HG02678 (cell line): ENCODE measurements around the gene SMIM13.

ENCODE experiments used
- ATAC-seq: cut with Tn5 transposase; IDR thresholded peaks from one replicate; pipeline ENCODE4 v1.9.1; 2021; ENCODE audit warnings: mild to moderate bottlenecking, moderate library complexity; ENCODE audit not compliant: unreplicated experiment

The SMIM13 gene

DNA sequence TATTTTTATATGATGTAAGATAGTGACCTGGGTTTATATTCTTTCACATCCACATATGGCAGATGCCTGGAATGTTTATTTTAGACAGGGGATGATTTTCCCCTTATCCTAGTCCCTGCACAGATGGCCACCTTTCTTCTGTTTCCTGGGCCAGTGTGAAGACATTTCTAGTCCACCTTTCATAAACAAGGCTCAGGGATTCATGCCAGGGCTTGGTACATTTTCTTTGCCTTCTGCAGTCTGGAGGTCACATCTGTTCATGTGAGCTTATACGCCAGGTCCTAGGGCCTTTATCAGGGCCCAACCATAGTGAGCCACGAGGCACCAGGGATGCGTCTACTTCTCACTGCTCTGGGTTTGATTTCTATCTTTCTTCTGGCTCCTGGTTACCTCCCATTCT is 55.9 kb downstream of the SMIM13 start:
- ATAC-seq: no peak

DNA sequence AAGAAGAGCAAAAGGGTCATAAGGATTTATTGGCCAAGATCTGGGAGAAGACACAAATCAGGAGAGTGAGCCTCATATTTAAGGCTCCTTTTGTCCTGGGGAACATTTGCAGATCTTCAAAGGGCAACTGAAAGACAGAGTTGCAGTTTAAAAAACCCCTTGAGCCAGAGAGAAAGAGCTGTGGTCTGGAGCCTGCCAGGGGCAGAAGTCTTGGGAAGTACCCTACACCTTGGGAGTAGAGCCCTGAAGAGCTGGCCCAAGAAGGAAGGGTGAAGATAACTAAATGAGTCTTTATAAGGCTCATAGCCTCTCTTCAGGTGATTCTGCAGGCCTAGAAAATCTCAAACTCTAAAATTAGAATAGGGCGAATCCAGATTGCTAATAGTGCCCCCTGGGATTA is 57.9 kb downstream of the SMIM13 start:
- no peak for ATAC-seq

DNA sequence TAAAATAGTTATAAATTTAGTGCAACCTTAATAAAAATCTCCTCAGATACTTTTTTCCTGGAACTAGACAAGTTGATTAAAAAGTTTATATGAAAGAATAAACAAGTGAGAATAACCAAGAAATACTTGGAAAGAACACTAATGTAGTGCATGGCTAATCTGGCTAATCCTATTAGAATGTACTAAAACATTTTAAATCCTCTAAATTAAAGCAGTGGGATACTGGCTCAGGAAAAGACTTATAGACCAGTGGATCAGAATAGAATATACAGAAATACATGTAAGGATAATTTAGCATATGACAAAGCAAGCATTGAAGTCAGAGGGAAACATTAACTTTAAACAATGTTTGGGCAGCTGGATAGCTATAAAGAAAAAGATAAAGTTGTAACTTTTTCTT is 58.9 kb downstream of the SMIM13 start:
- ATAC-seq: no peak

DNA sequence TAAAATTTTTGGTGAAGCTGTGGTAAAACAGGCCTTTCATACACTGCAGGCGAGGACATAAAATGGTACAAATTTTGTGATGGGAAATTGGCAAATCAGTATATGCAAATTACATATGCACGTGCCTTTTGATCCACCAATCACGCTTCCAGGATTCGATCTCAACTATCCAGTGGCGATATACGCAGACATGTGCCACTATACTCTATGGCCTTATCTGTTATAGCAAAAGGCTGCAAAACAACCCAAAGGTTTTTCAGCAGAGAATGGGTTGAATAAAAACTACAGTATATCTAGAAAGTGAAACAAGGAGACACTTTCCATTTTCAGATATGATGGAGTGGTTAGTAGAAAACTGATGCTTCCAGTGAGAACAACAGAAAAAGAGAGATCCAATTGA is 59.8 kb downstream of the SMIM13 start:
- ATAC-seq: no peak

DNA sequence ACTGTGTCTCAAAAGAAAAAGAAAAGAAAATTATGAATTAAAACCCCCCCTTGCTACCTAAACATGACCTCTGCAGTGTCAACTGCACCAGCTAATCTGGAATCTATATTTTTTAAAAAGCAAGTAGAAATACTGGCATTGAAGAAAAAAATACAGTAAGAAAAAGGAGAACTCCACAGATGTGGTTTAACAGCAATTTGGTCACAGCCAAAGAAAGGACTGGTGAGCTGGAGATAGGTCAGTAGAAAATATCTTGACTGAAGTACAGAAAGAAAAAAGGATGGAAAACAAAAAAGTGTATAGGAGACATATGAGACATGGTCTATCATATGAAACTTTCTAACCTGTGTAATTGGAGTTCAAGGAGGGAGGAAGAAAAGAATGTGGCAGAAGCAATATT is 62.0 kb downstream of the SMIM13 start:
- no peak for ATAC-seq

DNA sequence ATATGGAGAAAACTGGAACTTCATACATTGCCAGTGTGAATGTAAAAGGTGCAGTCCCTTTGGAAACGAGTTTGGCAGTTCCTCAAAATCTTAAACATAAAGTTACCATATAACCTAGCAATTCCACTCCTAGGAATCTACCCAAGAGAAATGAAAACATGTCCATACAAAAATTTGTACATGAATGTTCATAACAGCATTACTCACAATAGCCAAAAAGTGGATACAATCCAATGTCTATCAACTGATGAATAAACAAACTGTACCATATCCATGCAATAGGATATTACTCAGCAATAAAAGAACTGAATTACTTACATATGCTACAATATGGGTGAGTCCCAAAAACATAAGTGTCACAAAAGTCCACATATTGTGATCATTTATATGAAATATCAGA is 66.6 kb downstream of the SMIM13 start:
- ATAC-seq: no peak

DNA sequence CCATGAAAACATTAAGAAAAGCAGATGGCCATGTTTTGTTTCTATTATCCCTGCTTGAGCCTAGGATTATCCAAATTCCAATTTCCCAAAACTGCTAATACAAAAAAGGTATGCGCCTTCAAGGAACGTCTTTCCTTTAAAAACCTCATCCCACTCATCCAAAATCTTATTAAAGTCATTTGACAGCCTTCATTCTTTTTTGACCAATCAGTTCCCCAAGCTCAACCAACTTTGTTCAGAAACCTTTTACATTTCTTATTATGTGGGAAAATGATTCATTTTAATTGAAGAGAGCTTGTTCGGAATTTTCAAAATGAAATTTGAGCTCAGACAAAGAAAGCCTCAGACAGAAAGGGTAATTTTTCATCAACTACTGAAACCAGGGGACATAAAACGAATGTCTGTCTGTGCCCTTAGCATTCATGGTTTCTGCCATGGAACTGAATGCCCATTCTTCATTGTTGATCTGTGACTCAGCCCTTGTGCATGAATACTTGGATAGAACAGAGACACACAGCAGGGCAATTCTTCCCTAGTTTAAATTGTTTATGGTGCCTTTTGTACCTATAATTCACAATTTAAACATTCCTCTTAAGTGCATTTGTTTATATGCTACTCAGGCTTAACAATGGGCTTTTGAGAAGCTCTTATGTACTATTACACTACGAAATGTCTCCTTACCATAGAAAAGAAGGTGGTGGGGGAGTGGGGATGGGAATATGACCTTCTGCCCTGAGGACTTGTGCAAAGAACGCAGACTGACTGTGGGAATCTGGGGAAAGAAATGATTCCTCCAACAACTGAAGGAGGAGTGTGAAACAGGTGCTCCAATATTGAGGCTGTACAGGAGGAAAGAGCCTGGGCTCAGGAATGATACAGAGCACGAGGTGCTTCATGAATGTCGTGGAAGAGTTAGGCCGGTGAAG is 67.7 kb downstream of the SMIM13 start:
- ATAC-seq: no peak

DNA sequence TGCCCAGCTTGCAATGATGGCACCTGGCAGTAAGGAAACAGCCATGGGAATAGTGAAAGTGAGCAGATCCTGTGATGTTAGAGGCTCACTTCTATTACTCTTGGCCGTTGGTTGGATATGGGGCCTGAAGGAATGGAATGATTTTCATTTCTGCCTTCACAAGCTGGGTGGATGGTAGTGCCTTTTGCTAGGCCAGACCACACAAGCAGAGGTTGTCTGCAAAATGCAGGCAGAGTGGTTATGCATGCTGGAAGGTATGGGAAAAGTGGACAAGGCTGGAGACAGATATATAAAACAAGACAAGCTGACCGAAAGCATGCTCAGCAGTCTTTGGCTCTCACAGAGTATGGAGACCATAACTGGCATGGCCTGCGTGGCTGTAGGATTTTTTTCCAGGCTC is 68.6 kb downstream of the SMIM13 start:
- no peak for ATAC-seq

DNA sequence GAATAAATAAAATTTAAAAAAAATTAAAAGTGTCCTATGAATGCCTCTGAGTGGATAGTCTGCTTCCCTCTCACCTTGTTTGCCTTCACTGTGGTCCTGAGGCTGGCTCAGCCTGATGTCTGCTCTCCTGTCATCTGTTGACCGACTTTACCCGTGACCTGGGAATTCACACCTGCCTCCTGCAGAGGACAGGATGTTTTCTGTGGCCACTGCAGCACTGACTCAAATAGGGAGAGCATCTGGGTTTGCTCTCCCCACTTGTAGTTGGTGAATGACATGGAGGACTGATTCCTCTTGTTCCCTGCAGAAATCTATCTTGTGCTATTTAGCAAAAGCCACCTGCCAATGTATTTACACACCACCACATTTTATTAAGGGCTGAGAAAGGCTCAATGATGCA is 70.3 kb downstream of the SMIM13 start:
- ATAC-seq: peak; percentile 57

DNA sequence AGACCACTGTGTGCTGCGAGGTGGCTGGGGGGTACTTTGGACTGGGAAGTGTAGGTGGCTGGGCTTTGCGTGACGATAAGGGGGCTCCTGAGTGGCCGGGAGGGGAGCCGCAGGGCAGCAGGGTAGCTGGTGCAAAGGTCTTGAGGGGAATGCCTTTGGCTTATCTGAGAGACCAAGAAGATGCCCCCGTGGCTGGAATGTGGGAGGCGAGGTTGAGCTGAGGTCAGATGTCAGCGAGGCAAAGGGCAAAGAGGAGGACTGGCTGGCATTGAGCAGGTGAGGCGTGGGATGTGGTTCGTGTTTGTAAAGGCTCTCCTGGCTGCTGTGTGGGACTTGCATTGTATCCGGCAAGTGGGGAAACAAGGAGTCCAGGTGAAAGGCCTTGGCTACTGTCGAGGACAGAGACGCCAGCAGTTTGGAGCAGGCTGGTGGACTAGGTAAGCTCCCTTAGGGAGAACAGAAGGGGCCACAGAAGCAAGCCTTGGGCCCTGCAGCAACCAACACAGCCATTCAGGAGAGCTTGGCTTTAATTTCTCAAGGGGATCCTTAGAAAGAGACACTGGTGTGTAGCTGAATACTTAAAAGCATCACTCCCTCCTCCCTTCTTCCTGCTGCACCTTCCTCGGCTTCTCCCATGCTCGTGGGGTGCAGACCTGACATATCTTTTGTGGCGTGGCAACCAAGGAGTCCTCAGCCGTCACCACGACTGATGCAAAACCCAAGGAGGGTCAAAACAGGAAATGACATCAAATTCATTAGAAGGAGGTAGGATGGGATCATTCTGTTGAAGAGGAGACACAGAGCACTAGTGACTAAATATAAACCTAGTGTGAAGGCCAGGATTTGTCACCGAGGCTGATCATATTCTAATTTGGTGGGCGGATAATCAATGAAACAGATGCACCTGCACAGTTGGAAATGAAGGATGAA is 71.3 kb downstream of the SMIM13 start:
- ATAC-seq: no peak

DNA sequence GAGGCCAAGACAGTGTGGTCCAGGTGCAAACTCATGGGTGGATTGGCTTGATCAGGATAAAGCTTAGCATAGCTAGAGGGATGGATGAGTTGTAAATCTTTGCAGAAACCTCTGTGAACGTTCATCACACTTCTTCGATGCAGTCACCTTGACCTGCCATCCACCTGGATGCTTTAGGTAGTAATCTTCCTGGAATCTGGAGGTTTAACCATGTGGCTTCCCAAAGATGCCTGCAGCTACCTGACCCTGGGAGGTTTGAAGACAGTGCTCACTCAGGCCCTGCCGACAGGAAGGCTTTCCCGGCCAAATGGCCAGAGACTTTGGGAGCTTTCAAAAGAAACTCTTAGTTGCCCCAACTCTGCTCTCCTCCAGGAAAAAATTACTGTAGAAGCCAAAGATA is 73.3 kb downstream of the SMIM13 start:
- ATAC-seq: no peak

DNA sequence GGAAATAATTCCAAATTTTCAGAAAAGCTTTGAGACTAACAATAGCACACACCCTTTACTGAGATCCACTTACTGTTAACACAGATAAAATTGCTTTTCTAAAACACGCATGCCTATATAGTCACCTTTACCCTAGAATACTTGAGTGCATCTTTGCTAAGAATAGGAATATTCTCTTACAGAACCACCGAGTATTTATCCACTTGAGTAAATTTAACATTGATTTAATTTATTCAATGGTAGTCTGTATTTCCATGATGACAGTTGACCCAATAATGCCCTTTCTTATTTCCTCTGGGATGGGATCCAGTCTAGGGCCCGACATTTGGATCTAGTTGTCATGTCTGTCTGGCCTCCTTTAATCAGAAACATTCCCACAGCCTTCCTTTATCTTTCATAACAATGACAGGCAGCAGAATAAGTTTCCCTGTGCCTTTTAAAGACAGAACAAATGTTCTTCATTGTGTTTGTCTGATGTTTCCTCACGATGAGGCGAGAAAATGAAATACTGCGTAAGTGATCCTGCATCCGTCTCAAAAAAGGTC is 74.5 kb downstream of the SMIM13 start:
- ATAC-seq: no peak

DNA sequence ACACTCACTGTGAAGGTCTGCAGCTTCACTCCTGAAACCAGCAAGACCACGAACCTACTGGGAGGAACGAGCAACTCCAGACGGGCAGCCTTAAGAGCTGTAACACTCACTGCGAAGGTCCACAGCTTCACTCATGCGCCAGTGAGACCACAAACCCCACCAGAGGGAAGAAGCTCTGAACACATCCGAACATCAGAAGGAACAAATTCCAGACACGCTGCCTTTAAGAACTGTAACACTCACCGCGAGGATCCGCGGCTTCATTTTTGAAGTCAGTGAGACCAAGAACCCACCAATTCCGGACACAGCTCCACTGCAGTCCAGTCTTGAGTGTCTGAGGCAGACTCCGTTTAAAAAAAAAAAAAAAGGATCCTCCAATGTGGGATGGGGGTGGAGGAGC is 78.3 kb downstream of the SMIM13 start:
- ATAC-seq: no peak

DNA sequence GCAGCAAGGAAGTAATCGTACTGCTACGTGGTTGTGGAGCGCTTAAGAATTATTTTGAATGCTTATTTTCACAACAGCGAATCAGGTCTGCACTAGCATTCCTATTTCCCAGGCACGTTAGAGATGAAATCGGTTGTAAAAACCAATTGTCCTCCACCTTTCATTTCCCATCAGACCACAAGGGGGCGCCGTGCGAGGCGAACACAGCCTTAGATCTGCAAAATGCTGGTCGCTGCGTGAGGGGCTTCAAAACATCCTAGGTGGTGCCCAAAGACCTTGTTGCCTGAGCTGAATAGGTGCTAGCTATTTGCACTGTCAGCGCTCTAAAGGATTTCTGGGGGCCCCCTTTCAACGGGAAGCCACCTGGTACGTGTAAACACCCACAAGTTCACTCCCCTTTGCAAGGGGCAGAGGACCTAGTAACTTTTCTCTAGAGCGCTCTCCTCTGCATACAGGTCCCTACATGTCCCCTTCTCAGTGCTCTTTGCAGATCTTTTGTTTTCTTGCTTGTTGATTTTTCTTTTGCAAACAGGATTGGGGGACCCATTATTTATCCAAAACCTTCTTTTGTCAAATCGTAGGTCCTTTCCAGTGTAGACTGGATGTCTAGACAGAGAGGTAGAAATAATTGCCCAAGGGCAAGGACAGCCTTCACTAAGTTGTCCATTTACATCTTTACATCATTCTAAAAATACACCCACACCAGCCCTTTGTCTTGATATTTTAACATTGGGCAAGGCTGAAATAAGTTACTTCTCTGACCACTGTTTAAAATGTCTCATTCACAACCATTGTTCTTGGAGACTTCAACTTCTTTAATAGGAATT is 79.1 kb downstream of the SMIM13 start:
- no peak for ATAC-seq

DNA sequence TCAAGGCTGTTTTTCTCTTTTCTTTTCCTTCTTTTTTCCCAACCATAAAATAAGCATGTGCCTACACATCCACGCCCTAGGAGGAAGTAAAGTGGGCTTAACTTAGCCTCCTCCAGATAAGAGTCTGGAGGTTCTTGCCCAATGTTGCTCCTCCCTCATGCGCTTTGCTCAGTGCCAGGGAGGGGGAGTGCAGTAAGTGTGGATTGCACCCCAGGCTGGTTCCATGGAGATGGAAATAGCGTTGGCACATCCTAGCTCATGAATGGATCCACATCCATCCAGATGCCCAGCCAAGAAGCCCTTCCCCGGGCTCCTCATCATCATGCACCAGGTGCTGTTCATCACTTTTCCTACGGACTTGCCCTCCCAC is 80.6 kb downstream of the SMIM13 start:
- ATAC-seq: no peak

DNA sequence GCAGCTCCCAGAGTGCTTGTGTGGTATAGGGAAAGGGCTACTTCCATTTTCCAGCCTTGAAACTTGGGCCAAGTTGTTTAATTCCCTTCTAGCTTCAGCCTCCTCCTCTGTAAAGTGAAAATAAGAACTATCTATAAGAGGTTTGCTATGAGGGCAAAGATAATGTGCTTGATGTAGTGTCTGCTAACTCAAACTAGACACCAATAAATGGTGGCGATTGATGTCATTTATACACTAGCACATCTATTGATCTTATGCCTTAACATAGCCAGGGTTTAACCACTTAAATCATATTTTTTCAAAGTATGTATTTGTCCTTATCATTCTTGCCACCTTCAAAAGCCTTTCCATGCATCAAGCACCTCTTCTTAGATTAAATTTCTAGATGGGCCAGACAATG is 83.6 kb downstream of the SMIM13 start:
- ATAC-seq: no peak

DNA sequence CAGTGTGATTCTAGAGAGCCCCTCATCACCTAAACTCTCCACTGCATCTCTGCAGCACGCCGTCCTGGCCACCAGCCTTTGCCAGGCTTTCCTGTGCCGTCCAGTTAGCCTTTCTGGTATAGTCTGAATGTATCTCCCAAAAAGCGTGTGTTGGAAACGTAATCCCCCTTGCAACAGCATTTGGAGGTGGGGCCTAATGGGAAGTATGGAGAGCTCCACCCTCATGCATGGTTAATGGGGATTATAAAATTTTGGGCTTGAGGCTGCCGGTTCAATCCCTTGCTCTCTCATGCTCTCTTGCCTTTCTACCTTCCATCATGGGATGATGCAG is 85.4 kb downstream of the SMIM13 start:
- no peak for ATAC-seq

DNA sequence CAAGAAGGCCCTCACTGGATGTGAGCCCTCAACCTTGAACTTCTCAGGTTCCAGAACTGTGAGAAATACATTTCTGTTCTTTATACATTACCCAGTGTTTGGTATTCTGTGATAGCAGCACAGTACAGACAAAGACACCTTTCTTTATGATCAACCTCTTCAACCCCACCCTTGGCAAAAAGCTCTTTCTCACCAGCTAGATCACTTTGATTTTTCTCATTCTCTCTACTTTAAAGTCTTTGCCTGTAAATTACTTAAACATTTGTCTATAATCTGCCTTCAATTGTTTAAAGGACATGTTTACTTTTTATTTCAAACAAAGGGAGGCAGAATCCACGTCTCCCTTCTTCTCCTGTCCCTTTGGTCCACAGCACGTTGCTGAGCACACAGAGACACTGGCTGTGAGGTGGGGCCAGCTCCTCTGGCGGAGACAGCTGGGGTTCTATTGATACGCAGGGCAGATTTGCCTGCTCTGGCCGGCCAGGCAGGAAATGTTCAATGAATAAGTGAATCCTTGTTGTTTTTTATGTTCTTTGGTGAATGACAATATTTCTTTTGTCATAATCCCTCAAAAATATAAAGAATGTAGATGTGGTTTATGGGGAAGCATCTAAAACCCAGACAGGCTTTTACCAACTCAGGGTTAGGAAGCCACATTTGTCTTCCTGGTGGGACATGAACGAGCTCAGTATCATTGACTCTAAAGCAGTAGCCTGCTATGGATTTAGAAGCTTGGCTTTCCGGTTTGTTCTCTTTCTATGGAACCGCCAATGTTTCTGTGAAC is 86.0 kb downstream of the SMIM13 start:
- no peak for ATAC-seq

DNA sequence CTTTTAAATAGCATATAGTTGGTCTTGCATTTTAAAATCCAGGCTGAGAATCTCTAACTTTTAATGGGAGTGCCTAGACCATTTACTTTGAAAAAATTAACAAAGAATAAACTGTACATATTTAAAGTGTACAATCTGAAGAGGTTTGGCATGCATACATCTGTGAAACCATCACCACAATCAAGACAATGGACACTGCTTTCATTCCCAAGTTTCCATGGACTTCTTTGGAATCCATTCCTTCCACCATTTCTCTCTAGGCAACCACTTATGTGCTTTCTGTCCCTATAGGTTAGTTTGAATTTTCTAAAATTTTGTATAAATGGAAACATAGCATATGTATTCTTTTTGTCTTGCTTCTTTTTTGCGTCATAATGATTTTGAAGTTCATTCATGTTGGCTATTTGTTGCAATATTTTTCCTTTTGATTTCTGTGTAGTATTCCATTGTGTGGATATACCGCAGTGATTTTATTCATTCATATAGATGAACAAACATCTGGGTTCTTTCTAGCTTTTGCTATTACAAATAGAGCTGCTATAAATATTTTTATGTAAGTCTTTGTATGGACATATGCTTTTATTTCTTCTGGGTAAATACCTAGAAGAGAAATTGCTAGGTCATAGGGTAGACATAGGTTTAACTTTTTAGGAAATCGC is 88.0 kb downstream of the SMIM13 start:
- ATAC-seq: no peak
